ENCODE data around the gene HBM.
"Not testable (repeated sequence)": the region's sequence is repeated elsewhere in the genome, so short reads cannot be mapped to it uniquely, and the experiment has no call there.

The HBM gene

DNA sequence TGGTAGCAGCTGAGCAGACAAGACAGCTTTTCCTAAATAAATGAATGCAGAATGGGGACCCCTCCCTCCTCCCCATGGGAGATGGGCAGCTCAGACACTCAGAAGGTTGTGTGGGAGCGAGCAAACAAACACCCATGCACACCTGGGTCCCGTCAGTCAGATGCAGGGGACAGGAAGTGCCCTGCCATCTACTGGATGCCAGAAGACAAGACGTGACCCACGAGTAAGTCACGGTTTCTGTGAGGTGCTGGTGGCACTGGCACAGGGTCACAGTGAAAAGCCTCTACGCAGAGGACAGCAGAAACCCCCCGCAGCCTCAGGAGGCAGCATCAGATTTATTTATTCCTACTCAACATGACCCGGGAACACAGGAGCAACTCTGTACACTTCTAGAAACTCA is 22.9 kb downstream of the HBM start:
- DNase-seq, result no peak

DNA sequence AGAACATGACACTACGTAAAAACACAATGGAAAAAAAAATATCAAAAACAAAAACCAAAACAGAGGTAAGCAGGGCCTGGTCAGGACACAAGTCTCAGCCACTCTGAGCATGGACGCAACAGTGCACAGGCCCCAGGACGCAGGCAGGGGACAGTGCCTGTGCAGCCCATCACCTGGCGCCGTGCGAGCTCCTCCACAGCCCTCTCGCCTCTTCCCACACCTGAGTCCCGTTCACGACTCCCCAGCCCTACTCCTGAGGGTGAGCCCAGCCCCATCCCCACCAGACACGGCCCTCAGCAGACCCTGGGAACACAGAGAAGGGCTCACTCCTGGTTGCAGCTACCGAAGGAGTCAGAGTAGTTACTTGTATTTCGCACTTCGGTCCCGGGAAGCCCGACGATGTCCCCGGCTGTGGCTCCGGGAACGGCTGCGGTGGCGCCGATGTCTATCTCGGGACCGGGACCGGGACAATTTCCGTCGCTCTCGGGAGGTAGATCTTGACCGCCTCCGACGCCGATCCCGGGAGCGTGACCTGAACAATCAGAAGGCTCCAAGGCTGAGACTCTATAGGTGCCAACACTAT is 23.9 kb downstream of the HBM start:
- DNase-seq, result no peak

DNA sequence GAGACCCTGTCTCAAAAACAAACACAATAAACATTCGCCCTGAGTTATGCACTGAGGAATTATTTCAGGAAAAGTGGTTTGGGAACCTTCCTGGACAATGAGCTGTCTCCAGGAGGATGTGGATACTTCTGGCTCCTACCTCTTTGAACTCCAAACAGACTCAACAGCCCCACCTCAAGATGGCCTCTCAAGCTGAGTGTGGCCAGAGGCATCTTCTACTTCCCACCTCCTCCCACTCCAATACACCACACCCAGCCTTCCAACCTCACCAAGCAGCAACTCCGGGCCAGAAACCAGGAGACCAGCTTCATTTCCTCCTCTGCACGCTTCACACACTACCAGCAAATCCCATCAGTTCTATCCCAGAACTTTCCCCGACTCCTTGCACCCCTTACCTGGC is 26.1 kb downstream of the HBM start:
- no peak for DNase-seq

DNA sequence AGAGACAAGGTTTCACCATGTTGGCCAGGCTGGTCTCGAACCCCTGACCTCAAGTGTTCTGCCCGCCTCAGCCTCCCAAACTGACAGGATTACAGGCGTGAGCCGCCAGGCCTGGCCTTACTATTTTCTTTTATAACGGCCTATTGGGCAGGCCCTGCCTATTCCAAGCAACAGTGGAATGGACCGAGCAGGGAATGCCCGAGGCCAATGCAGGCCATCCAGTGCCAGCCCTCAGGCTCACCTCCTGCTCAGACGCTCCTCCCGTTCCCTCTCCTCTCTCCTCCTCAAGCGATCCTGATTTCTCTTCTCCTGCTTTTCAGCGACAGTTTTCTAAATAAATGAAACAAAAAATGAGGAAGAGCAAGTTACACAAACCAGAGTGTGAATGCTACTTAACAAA is 26.9 kb downstream of the HBM start:
- DNase-seq, result no peak

DNA sequence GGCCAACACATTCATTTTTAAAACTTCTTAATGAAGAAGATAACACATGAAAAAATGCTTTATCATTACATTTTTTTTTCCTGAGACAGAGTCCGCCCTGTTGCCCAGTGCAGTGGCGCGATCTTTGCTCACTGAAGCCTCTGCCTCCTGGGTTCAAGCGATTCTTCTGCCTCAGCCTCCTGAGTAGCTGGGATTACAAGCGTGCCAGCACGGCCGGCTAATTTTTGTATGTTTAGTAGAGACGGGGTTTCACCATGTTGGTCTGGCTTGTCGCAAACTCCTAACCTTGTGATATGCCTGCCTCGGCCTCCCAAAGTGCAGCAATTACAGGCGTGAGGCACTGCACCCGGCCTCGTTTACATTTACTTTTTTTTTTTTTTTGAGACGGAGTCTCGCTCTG is 27.7 kb downstream of the HBM start:
- no peak for DNase-seq

DNA sequence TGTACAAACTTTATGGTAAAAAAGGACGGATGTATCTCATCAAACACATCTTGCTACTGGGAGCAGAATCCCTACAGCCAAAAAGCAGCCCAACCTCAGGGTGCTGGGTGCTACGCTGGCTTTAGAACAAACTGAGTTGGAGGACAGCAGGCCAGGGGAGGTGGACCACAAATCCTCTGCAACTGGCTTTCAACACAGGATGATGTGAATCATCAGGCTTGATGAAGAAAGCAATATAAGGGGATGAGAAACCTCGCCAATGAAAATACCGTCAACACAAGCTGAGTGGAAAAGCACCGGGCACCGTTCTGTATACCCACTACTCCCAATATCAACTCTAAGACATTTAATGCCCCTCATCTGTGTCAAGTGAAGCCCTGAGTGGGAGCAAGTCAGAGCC is 28.7 kb downstream of the HBM start:
- DNase-seq, result no peak

DNA sequence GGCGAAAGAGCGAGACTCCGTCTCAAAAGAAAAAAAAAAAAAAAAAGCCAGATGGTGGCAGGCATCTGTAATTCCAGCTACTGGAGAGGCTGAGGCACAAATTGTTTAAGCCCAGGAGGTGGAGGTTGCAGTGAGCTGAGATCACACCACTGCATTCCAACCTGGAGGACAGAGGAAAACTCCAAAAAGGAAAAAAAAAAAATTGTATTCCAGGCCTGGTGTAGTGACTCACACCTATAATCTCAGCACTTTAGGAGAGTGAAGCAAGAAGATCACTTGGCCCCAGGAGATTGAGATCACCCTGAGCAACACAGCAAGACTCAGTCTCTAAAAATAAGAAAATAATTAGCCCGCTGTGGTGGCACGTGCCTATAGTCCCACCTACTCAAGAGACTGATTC is 34.6 kb downstream of the HBM start:
- no peak for DNase-seq

DNA sequence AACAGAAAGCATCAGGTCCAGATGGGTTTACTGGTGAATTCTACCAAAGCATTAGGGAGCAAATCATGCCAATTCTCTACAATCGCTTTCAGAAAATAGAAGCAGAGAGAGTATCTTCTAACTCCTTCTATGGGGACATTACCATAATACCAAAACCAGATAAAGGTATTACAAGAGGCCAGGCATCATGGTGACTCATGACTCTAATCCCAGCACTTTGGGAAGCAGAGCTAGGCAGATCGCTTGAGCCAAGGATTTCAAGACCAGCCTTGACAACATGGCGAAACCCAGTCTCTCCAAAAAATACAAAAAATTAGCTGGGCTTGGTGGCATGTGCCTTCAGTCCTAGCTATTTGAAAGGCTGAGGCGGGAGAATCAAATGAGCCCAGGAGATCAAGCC is 37.5 kb downstream of the HBM start:
- DNase-seq, result no peak

DNA sequence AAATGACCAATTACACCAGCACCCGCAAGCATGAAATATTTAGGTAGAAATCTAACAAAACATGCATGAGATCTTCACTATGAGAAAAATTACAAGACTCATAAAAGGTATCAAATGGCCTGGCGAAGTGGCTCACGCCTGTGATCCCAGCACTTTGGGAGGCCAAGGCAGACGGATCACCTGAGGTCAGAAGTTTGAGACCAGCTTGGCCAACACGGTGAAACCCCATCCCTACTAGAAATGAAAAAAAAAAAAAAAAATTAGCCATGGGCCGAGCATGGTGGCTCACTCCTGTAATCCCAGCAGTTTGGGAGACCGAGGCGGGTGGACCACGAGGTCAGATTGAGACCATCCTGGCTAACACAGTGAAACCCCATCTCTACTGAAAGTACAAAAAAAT is 38.3 kb downstream of the HBM start:
- DNase-seq, result not testable (repeated sequence)

DNA sequence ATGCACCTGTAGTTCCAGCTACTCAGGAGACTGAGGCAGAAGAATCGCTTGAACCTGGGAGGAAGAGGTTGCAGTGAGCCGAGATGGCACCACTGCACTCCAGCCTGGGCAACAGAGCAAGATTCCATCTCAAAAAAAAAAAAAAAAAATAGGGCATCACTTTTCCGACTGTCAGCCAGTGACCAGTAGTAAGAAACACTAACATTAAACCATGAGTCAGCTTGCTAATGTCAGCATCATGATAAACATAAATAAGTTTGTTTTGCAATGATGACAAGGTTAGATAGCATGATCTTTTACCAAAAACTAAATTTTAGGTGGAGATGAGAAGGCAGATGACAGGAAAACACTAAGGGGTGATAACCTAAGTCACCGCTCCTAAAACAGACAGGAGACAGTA is 43.6 kb downstream of the HBM start:
- not testable (repeated sequence) for DNase-seq

DNA sequence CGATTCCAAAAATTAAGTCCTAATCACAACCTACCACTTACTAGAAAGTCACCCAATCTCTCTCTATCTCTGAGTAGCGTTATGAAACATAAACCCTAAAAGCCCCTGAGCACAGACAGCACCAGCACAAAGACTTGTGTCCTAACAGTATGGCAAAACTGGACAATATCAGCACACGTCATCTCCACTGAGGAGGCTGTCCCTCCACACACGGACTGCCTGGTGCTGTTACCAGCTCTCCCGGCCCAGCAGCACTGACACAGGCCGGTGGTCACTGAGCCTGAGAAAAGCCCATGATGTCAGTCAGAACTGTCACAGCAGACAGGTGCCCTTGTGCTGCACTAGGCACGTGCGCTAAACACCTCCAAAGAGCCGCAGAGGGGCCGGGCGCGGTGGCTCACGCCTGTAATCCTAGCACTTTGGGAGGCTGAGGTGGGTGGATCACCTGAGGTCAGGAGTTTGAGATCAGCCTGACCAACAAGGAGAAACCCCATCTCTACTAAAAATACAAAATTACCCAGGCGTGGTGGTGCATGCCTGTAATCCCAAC is 45.9 kb downstream of the HBM start:
- DNase-seq, result not testable (repeated sequence)

DNA sequence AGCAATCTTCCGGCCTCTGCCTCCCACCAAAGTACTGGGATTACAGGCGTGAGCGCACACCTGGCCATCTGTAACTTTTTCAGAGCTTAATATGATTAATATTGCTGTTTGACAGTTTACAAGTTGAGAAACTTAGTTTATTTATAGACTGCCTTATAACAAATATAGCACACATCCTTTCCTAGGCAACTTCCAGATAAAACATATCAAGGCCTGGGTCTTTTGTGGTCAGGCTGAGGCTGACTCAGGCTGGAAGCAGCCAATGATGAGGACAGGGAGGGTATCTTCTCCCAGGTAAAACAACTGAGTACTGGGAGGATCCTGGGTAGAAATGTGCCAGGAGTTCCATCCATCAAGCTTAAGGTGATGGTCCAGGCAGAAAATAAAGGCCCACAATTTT is 47.2 kb downstream of the HBM start:
- no peak for DNase-seq

Data from CD4-positive, alpha-beta T cell treated with Interferon gamma for 1 hour (primary cell).